B cell (primary cell): Measurements from ENCODE around the gene PHACTR1.

Source experiments
- CTCF ChIP-seq: fragments of 200-600 bp; IDR thresholded peaks from one replicate; pipeline ENCODE4 v1.8.0; 2022; ENCODE audit warnings: antibody characterized with exemption, mild to moderate bottlenecking
- EZH2 ChIP-seq: IDR thresholded peaks from 2 replicates; pipeline ENCODE4 v1.6.1; 2012; ENCODE audit warnings: borderline replicate concordance, low read depth, mild to moderate bottlenecking, moderate library complexity, low read length; ENCODE audit not compliant: insufficient read depth, poor library complexity, severe bottlenecking

GRCh38 chr6:12719017-12719416 is 2.5 kb downstream of the PHACTR1 start:
- TF ChIP-seq CTCF (no peak), EZH2 (no peak)
